Measurements from ENCODE around the gene RAB3B.
A peak's percentile ranks its signal among the peaks of the same experiment; 100 is the strongest.
"Not testable (repeated sequence)": the region's sequence is repeated elsewhere in the genome, so short reads cannot be mapped to it uniquely, and the experiment has no call there.

RAB3B gene

GRCh38 chr1:51910221-51911000 lies 80.1 kb downstream of the RAB3B start:
- Histone ChIP-seq H3K4me1 (ENCODE audit: control insufficient read depth, insufficient read depth, low read length) (peaks cover 9% of the 10 kb centered on the region), H3K4me3 (ENCODE audit: low read length) (no peak overlapping the region), H3K27me3 (ENCODE audit: control insufficient read depth, insufficient read depth, low read length) (no peaks in the 10 kb centered on the region), H3K4me2 (ENCODE audit: low read length) (no peak overlapping the region), H3K9ac (ENCODE audit: low read depth, low read length) (no peak overlapping the region), H3K9me3 (replicated peaks; ENCODE audit: low read length) (no peaks in the 10 kb centered on the region), H3K36me3 (ENCODE audit: insufficient read depth, low read length) (no peaks in the 10 kb centered on the region)

- no peak overlapping the region for H3K4me2 ChIP-seq (ENCODE audit: low read length)
- H3K4me1 ChIP-seq (ENCODE audit: control insufficient read depth, insufficient read depth, low read length): peaks cover 9% of the 10 kb centered on the region
- H3K4me3 ChIP-seq (ENCODE audit: low read length): no peak overlapping the region
- H3K27me3 ChIP-seq (ENCODE audit: control insufficient read depth, insufficient read depth, low read length): no peaks in the 10 kb centered on the region
- no peak overlapping the region for H3K9ac ChIP-seq (ENCODE audit: low read depth, low read length)
- H3K36me3 ChIP-seq (ENCODE audit: insufficient read depth, low read length): no peaks in the 10 kb centered on the region
- H3K9me3 ChIP-seq (replicated peaks; ENCODE audit: low read length): no peaks in the 10 kb centered on the region
Measured at GRCh38 chr1:51908499-51908898, 82.0 kb downstream of the RAB3B start.

DNA sequence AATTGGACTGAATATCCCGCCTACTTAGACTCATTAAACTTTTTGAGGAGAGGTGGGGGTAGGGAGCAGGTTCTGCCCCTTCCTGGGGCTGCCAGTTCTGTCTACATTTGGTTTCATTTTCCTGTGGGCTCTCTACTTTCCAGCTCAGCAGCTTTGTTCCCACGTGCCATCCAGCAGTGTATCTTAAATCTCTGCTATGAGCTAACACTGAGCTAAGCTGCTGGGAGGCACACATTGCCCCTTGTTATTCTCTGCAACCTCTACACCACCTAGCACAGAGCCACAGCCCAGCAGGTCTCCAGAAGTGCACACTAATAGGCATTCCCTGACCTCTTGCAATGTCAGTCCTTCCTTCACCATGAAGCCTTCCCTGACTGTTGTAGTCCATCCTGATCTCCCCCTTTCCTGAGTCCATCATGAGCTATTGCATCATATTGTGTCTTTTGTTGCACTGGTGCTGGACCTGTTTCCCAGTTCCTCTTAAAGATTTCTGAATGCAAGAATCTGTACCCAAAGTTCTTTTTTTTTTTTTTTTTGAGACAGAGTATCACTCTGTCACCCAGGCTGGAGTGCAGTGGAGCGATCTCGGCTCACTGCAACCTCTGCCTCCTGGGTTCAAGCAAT lies 83.3 kb downstream of the RAB3B start:
- Histone ChIP-seq H3K4me1 (ENCODE audit: control insufficient read depth, insufficient read depth, low read length) (peaks cover 9% of the 10 kb centered on the region), H3K9me3 (replicated peaks; ENCODE audit: low read length) (no peaks in the 10 kb centered on the region), H3K9ac (ENCODE audit: low read depth, low read length) (no peak overlapping the region), H3K36me3 (ENCODE audit: insufficient read depth, low read length) (no peaks in the 10 kb centered on the region), H3K27me3 (ENCODE audit: control insufficient read depth, insufficient read depth, low read length) (no peaks in the 10 kb centered on the region), H3K4me3 (ENCODE audit: low read length) (no peak overlapping the region), H3K4me2 (ENCODE audit: low read length) (no peak overlapping the region)

GRCh38 chr1:51906306-51907078 lies 84.0 kb downstream of the RAB3B start:
- H3K4me2 ChIP-seq (ENCODE audit: low read length): no peak overlapping the region
- no peaks in the 10 kb centered on the region for H3K9me3 ChIP-seq (replicated peaks; ENCODE audit: low read length)
- H3K4me1 ChIP-seq (ENCODE audit: control insufficient read depth, insufficient read depth, low read length): peaks cover 9% of the 10 kb centered on the region
- H3K27me3 ChIP-seq (ENCODE audit: control insufficient read depth, insufficient read depth, low read length): no peaks in the 10 kb centered on the region
- no peak overlapping the region for H3K9ac ChIP-seq (ENCODE audit: low read depth, low read length)
- H3K36me3 ChIP-seq (ENCODE audit: insufficient read depth, low read length): no peaks in the 10 kb centered on the region
- H3K4me3 ChIP-seq (ENCODE audit: low read length): no peak overlapping the region

GRCh38 chr1:51902456-51902855 lies 88.0 kb downstream of the RAB3B start:
- Histone ChIP-seq H3K9me3 (replicated peaks; ENCODE audit: low read length) (no peaks in the 10 kb centered on the region), H3K4me1 (ENCODE audit: control insufficient read depth, insufficient read depth, low read length) (peaks cover 30% of the 10 kb centered on the region), H3K27me3 (ENCODE audit: control insufficient read depth, insufficient read depth, low read length) (no peaks in the 10 kb centered on the region), H3K4me3 (ENCODE audit: low read length) (no peak overlapping the region), H3K4me2 (ENCODE audit: low read length) (no peak overlapping the region), H3K9ac (ENCODE audit: low read depth, low read length) (no peak overlapping the region), H3K36me3 (ENCODE audit: insufficient read depth, low read length) (no peaks in the 10 kb centered on the region)

DNA sequence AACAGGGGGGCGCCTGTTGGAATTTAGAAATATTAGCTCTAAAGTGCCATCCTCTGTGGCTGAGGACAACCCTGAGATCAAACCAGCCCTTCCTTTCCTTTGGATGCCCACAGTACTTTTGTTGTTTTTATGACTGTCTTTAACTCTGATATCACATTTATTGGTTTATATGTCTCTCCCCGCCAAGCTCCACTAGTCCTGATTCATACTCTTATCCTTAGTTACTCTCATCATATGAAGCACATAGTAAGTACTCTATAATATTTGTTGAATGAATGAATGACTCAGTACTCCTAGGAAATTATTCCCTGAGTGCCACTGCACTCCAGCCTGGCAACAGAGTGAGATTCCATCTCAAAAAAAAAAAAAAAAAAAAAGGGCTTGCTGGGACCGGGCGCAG lies 89.3 kb downstream of the RAB3B start:
- Histone ChIP-seq H3K4me1 (ENCODE audit: control insufficient read depth, insufficient read depth, low read length) (peaks cover 30% of the 10 kb centered on the region), H3K4me3 (ENCODE audit: low read length) (no peak overlapping the region), H3K27me3 (ENCODE audit: control insufficient read depth, insufficient read depth, low read length) (no peaks in the 10 kb centered on the region), H3K9ac (ENCODE audit: low read depth, low read length) (no peak overlapping the region), H3K9me3 (replicated peaks; ENCODE audit: low read length) (no peaks in the 10 kb centered on the region), H3K4me2 (ENCODE audit: low read length) (no peak overlapping the region), H3K36me3 (ENCODE audit: insufficient read depth, low read length) (no peaks in the 10 kb centered on the region)

DNA sequence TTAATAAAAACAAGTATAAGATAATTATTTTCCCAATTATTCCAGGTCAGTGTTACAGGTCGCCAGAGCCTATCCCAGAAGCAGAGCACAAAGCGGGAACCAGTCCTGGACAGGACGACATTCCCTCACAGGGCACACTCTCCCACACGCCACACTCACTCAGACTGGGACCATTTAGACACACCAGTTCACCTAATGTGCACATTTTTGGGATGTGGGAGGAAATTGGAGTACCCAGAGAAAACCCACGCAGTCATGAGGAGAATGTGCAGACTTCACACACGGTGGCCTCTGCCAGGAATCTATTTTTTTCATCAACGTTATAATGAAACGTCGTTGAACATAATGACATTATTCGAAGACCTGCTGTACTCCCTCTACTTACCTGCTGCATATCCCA lies 91.5 kb downstream of the RAB3B start:
- H3K4me1 ChIP-seq (ENCODE audit: control insufficient read depth, insufficient read depth, low read length): peaks cover 26% of the 10 kb centered on the region
- H3K36me3 ChIP-seq (ENCODE audit: insufficient read depth, low read length): no peaks in the 10 kb centered on the region
- H3K9ac ChIP-seq (ENCODE audit: low read depth, low read length): peak overlapping the region; percentile 89
- H3K27me3 ChIP-seq (ENCODE audit: control insufficient read depth, insufficient read depth, low read length): no peaks in the 10 kb centered on the region
- H3K4me3 ChIP-seq (ENCODE audit: low read length): no peak overlapping the region
- no peak overlapping the region for H3K4me2 ChIP-seq (ENCODE audit: low read length)
- no peaks in the 10 kb centered on the region for H3K9me3 ChIP-seq (replicated peaks; ENCODE audit: low read length)

DNA sequence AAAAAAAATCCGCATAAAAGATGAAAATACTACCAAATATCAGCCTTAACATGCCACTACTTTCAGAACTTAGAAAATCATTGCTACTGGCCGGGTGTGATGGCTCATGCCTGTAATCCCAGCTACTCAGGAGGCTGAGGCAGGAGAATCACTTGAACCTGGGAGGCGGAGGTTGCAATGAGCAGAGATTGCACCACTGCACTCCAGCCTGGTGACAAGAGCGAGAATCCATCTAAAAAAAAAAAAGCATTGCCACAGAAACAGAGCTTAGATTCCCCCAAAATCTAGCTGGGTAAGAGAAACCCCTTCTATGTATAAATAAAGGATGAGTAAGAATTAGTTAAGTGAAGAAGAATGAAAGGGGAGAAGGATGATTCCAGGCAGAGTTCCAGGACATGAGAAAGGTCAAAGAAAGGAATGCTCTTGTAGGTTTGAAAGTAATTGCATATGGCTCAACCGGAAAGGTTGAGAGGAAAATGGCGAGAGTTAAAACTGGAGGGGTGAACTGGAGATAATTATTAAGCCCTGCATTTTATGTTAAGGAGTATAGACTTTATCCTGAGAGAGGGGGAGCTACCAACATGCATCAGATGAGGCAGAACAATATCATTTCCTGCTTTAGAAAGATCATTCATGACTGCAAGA lies 92.3 kb downstream of the RAB3B start:
- H3K36me3 ChIP-seq (ENCODE audit: insufficient read depth, low read length): no peaks in the 10 kb centered on the region
- H3K9me3 ChIP-seq (replicated peaks; ENCODE audit: low read length): no peaks in the 10 kb centered on the region
- H3K9ac ChIP-seq (ENCODE audit: low read depth, low read length): peak overlapping the region; percentile 89
- peak overlapping the region; percentile 77 for H3K4me2 ChIP-seq (ENCODE audit: low read length)
- no peaks in the 10 kb centered on the region for H3K27me3 ChIP-seq (ENCODE audit: control insufficient read depth, insufficient read depth, low read length)
- peak overlapping the region; percentile 24 for H3K4me3 ChIP-seq (ENCODE audit: low read length)
- H3K4me1 ChIP-seq (ENCODE audit: control insufficient read depth, insufficient read depth, low read length): peaks cover 26% of the 10 kb centered on the region

DNA sequence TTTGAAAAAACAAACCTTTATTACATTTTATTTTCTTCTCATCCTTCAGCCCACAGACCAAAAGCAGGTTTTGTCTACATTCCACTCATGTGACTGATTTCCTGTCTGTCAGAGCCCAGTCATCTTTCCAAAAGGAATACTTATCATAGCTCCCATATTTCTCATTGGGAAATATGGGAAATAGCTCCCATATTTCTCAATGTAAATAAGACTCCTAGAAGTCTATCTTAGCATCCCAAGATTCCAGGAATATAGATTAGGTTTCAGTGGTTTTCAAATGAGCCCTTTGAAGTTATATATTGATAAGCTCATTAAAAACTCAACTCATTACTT lies 92.8 kb downstream of the RAB3B start:
- Histone ChIP-seq H3K27me3 (ENCODE audit: control insufficient read depth, insufficient read depth, low read length) (no peaks in the 10 kb centered on the region), H3K4me1 (ENCODE audit: control insufficient read depth, insufficient read depth, low read length) (peaks cover 26% of the 10 kb centered on the region), H3K36me3 (ENCODE audit: insufficient read depth, low read length) (no peaks in the 10 kb centered on the region), H3K9me3 (replicated peaks; ENCODE audit: low read length) (no peaks in the 10 kb centered on the region), H3K4me3 (ENCODE audit: low read length) (peak overlapping the region; percentile 12), H3K4me2 (ENCODE audit: low read length) (peak overlapping the region; percentile 77), H3K9ac (ENCODE audit: low read depth, low read length) (peak overlapping the region; percentile 89)

DNA sequence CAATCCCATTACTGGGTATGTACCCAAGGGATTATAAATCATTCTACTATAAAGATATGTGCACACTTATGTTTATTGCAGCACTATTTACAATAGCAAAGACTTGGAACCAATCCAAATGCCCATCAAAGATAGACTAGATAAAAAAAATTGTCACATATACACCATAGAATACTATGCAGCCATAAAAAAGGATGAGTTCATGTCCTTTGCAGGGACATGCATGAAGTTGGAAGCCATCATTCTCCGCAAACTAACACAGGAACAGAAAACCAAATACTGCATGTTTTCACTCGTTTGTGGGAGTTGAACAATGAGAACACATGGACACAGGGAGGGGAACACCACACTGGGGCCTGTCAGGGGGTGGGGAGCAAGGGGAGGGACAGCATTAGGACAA lies 95.8 kb downstream of the RAB3B start:
- not testable (repeated sequence) for H3K27me3 ChIP-seq (ENCODE audit: control insufficient read depth, insufficient read depth, low read length); H3K4me3 ChIP-seq (ENCODE audit: low read length); H3K9me3 ChIP-seq (replicated peaks; ENCODE audit: low read length); H3K4me2 ChIP-seq (ENCODE audit: low read length); H3K9ac ChIP-seq (ENCODE audit: low read depth, low read length); H3K36me3 ChIP-seq (ENCODE audit: insufficient read depth, low read length)
- H3K4me1 ChIP-seq (ENCODE audit: control insufficient read depth, insufficient read depth, low read length): peaks cover 25% of the 10 kb centered on the region

- H3K9me3 ChIP-seq (replicated peaks; ENCODE audit: low read length): no peaks in the 10 kb centered on the region
- H3K9ac ChIP-seq (ENCODE audit: low read depth, low read length): peak within 1 kb of the TSS; percentile 94
- H3K4me1 ChIP-seq (ENCODE audit: control insufficient read depth, insufficient read depth, low read length): peaks cover 12% of the 10 kb centered on the region
- H3K36me3 ChIP-seq (ENCODE audit: insufficient read depth, low read length): no peaks in the 10 kb centered on the region
- no peaks in the 10 kb centered on the region for H3K27me3 ChIP-seq (ENCODE audit: control insufficient read depth, insufficient read depth, low read length)
- H3K4me3 ChIP-seq (ENCODE audit: low read length): peak within 1 kb of the TSS; percentile 79
- peak within 1 kb of the TSS; percentile 88 for H3K4me2 ChIP-seq (ENCODE audit: low read length)
Measured at GRCh38 chr1:51878616-51879336, 111.7 kb downstream of the RAB3B start, which contains the start of gene NRDC. NRDC (minus strand) TSS chr1:51878727; CDS start chr1:51878615, 112 bp downstream.

Measured in skeletal muscle satellite cell (primary cell).